Neural cell (in vitro differentiated cells): ENCODE results near the gene DNAAF2. TPM values are rescaled to one million over a fixed set of nuclear protein-coding genes. Genes with fewer than 3 reads are reported as not detected.

Source experiments
- H2AFZ ChIP-seq: fragments of 200-600, 300-800 bp; sonication (generic), shearing (Covaris generic); 2 replicates; pipeline ENCODE4 v1.6.0; 2014; ENCODE audit warnings: low read depth, mild to moderate bottlenecking, antibody characterized with exemption, low read length, moderate library complexity
- H3F3A ChIP-seq: fragments of 200-600 bp; shearing (Covaris generic); 2 replicates; pipeline ENCODE4 v1.6.1; 2016; ENCODE audit warnings: mild to moderate bottlenecking, moderate library complexity, mixed read lengths, antibody characterized with exemption, low read length; ENCODE audit not compliant: insufficient read depth, poor library complexity, severe bottlenecking
- H3K27ac ChIP-seq: fragments of 200-600, 300-800 bp; sonication (generic), shearing (Covaris generic); 2 replicates; pipeline ENCODE4 v1.5.1; 2014; ENCODE audit warnings: mild to moderate bottlenecking, low read length, moderate library complexity
- H3K27me3 ChIP-seq: fragments of 300-800, 200-600 bp; sonication (generic), shearing (Covaris generic); 2 replicates; pipeline ENCODE4 v1.6.0; 2014; ENCODE audit warnings: mild to moderate bottlenecking, low read depth, low read length, moderate library complexity; ENCODE audit not compliant: insufficient read depth
- H3K36me3 ChIP-seq: fragments of 300-800, 200-600 bp; sonication (generic), shearing (Covaris generic); 2 replicates; pipeline ENCODE4 v1.5.1; 2014; ENCODE audit warnings: mild to moderate bottlenecking, antibody characterized with exemption, low read length, moderate library complexity; ENCODE audit not compliant: insufficient read depth
- H3K4me2 ChIP-seq: fragments of 300-800, 200-600 bp; sonication (generic), shearing (Covaris generic); 2 replicates; pipeline ENCODE4 v1.6.0; 2014; ENCODE audit warnings: mild to moderate bottlenecking, low read length
- H3K4me3 ChIP-seq: fragments of 300-800, 200-600 bp; sonication (generic), shearing (Covaris generic); 2 replicates; pipeline ENCODE4 v1.5.1; 2014; ENCODE audit warnings: mild to moderate bottlenecking, low read length, moderate library complexity
- H3K79me2 ChIP-seq: fragments of 200-600 bp; shearing (Covaris generic); replicated peaks from 2 replicates; pipeline ENCODE4 v1.6.0; 2014; ENCODE audit warnings: mild to moderate bottlenecking, low read length, moderate library complexity; ENCODE audit not compliant: insufficient read depth
- H3K9ac ChIP-seq: fragments of 300-800, 200-600 bp; sonication (generic), shearing (Covaris generic); 2 replicates; pipeline ENCODE4 v1.6.1; 2016; ENCODE audit warnings: mild to moderate bottlenecking, low read length, mixed read lengths
- H3K9me2 ChIP-seq: fragments of 200-600 bp; shearing (Covaris generic); 2 replicates; pipeline ENCODE4 v1.6.1; 2016; ENCODE audit warnings: mild to moderate bottlenecking, low read length, mixed read lengths; ENCODE audit not compliant: insufficient read depth
- H3K9me3 ChIP-seq: fragments of 200-600, 300-800 bp; sonication (generic), shearing (Covaris generic); 2 replicates; pipeline ENCODE4 v1.6.1; 2016; ENCODE audit warnings: mild to moderate bottlenecking, mixed run types, low read length, moderate library complexity, mixed read lengths
- H4K20me1 ChIP-seq: fragments of 200-600 bp; shearing (Covaris generic); 2 replicates; pipeline ENCODE4 v1.6.1; 2016; ENCODE audit warnings: mild to moderate bottlenecking, mixed run types; ENCODE audit not compliant: insufficient read depth
- CTCF ChIP-seq: fragments of 450-650 bp; IDR thresholded peaks from 2 replicates; pipeline ENCODE4 v1.5.1; 2014; ENCODE audit warnings: antibody characterized with exemption, mild to moderate bottlenecking, moderate library complexity; ENCODE audit not compliant: poor library complexity, severe bottlenecking
- EP300 ChIP-seq: fragments of 450-650 bp; conservative IDR thresholded peaks from 2 replicates; pipeline ENCODE4 v1.6.1; 2014; ENCODE audit warnings: antibody characterized with exemption, mild to moderate bottlenecking, moderate library complexity; ENCODE audit not compliant: poor library complexity, severe bottlenecking
- EZH2 ChIP-seq: fragments of 200-600, 300-800 bp; shearing (Covaris generic), sonication (generic); IDR thresholded peaks from 2 replicates; pipeline ENCODE4 v1.6.1; 2014; ENCODE audit warnings: antibody characterized with exemption, low read length, borderline replicate concordance, mild to moderate bottlenecking; ENCODE audit not compliant: insufficient read depth, poor library complexity, severe bottlenecking
- MXI1 ChIP-seq: fragments of 450-650 bp; conservative IDR thresholded peaks from 2 replicates; pipeline ENCODE4 v1.6.1; 2014; ENCODE audit warnings: antibody characterized with exemption, mild to moderate bottlenecking; ENCODE audit not compliant: poor library complexity, severe bottlenecking
- POLR2AphosphoS5 ChIP-seq: IDR thresholded peaks from 2 replicates; pipeline ENCODE4 v1.6.1; 2012
- RAD21 ChIP-seq: fragments of 450-650 bp; conservative IDR thresholded peaks from 2 replicates; pipeline ENCODE4 v1.6.1; 2014; ENCODE audit warnings: antibody characterized with exemption, mild to moderate bottlenecking, moderate library complexity
- REST ChIP-seq: IDR thresholded peaks from 2 replicates; pipeline ENCODE4 v1.6.1; 2012; ENCODE audit warnings: borderline replicate concordance
- SMC3 ChIP-seq: fragments of 450-650 bp; conservative IDR thresholded peaks from 2 replicates; pipeline ENCODE4 v1.6.1; 2014; ENCODE audit warnings: antibody characterized with exemption, mild to moderate bottlenecking, moderate library complexity; ENCODE audit not compliant: poor library complexity
- TAF1 ChIP-seq: IDR thresholded peaks from 2 replicates; pipeline ENCODE4 v1.6.1; 2012; ENCODE audit warnings: low read depth
- polyA plus RNA-seq: library from polyadenylated mRNA; depleted of rRNA; stranded (reverse); fragments of >200 nt; gene quantifications from 2 replicates; pipeline ENCODE4 v1.2.3, GENCODE V29; 2014

The DNAAF2 gene
- polyA plus RNA-seq, 1 donor from 2014 or later: 41.6 TPM

GRCh38 chr14:49621114-49621881, 13.7 kb downstream of the DNAAF2 start:
- Histone ChIP-seq H3K9me2 (no peaks in the 10 kb centered on the region), H3K36me3 (peaks cover 14% of the 10 kb centered on the region), H4K20me1 (no peaks in the 10 kb centered on the region), H2AFZ (peak overlapping the region; percentile 79), H3K27me3 (no peaks in the 10 kb centered on the region), H3K9ac (peak overlapping the region; percentile 94), H3K4me3 (peak overlapping the region; percentile 96), H3K4me2 (peak overlapping the region; percentile 86), H3K27ac (peak overlapping the region; percentile 98), H3K79me2 (peaks cover 51% of the 10 kb centered on the region), H3F3A (peaks cover 3% of the 10 kb centered on the region), H3K9me3 (no peaks in the 10 kb centered on the region)
- TF ChIP-seq MXI1: peak; percentile 61
- no peak for TF ChIP-seq REST
- TF ChIP-seq CTCF: peak; percentile 6
- TF ChIP-seq RAD21: no peak

GRCh38 chr14:49620182-49621113, 14.6 kb downstream of the DNAAF2 start, which contains the start of the genes MGAT2 and RPL36AL:
Gene MGAT2 (plus strand): TSS chr14:49620799. CDS start chr14:49621269, 470 bp downstream.
Gene RPL36AL (minus strand): TSS chr14:49620626. CDS start chr14:49619104, 1,522 bp downstream.
- peak within 1 kb of the TSS; percentile 86 for H3K4me2 ChIP-seq
- H3K9me3 ChIP-seq: no peaks in the 10 kb centered on the region
- H3K36me3 ChIP-seq: peaks cover 14% of the 10 kb centered on the region
- peak within 1 kb of the TSS; percentile 96 for H3K4me3 ChIP-seq
- H3K27ac ChIP-seq: peak within 1 kb of the TSS; percentile 98
- peak within 1 kb of the TSS; percentile 94 for H3K9ac ChIP-seq
- H2AFZ ChIP-seq: peak within 1 kb of the TSS; percentile 79
- peaks cover 3% of the 10 kb centered on the region for H3F3A ChIP-seq
- TF ChIP-seq MXI1: peak; percentile 94
- TF ChIP-seq TAF1: peak; percentile 98
- peak; percentile 27 for TF ChIP-seq RAD21
- peak; percentile 99 for TF ChIP-seq POLR2AphosphoS5
- TF ChIP-seq EZH2: no peak
- peak; percentile 45 for TF ChIP-seq SMC3
- peak; percentile 73 for TF ChIP-seq REST
- TF ChIP-seq EP300: no peak
- peak; percentile 53 for TF ChIP-seq CTCF
- H4K20me1 ChIP-seq: no peaks in the 10 kb centered on the region
- no peaks in the 10 kb centered on the region for H3K27me3 ChIP-seq
- no peaks in the 10 kb centered on the region for H3K9me2 ChIP-seq
- H3K79me2 ChIP-seq: peaks cover 51% of the 10 kb centered on the region
